Right renal cortex interstitium (tissue), 3 donors: Measurements from ENCODE around the gene HOXD4. TPM values are rescaled to one million over a fixed set of nuclear protein-coding genes. Genes with fewer than 3 reads are reported as not detected.

Experiments
- DNase-seq, 3 donors: peaks; one replicate each; pipeline ENCODE4 v3.0.0-alpha.2; 2013; ENCODE audit warnings: low read depth in 3 of 3, low spot score in 2 of 3
- polyA plus RNA-seq, 3 donors: library from polyadenylated mRNA; unstranded; fragments of 120-200 nt; gene quantifications; one replicate each; pipeline ENCODE4 v1.2.1, GENCODE V29; 2013; ENCODE audit not compliant: insufficient read length in 3 of 3

Gene HOXD4
- polyA plus RNA-seq: 10 to 100 TPM; 27.8 to 39.2 (median 38.0) TPM

DNA sequence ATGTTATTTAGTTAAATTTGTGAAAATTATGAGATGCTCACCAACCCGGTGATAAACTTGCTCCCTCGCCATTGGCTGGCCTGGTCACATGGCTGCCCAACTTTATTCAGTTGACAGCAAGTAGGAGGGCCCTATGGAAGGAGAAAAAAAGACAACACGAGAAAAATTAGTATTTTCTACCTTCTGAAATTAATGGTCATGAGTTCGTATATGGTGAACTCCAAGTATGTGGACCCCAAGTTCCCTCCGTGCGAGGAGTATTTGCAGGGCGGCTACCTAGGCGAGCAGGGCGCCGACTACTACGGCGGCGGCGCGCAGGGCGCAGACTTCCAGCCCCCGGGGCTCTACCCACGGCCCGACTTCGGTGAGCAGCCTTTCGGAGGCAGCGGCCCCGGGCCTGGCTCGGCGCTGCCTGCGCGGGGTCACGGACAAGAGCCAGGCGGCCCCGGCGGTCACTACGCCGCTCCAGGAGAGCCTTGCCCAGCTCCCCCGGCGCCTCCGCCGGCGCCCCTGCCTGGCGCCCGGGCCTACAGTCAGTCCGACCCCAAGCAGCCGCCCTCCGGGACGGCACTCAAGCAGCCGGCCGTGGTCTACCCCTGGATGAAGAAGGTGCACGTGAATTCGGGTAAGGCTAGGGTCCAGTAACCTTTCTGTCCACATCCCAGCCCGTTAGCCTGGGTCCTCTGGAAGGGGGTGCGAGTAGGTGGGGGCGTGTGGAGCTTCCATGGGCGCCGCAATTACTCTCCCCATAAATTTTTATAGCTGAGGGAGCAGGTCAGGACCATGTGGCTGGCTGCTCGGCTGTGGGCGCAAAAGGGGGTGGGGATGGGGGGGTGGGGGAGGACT is at the start of gene HOXD4:
Gene HOXD4, plus strand, starts transcription at position 109 of the 846 bp plus-strand sequence. Its CDS starts 84 bp downstream, at position 193.
- no peak for DNase-seq

DNA sequence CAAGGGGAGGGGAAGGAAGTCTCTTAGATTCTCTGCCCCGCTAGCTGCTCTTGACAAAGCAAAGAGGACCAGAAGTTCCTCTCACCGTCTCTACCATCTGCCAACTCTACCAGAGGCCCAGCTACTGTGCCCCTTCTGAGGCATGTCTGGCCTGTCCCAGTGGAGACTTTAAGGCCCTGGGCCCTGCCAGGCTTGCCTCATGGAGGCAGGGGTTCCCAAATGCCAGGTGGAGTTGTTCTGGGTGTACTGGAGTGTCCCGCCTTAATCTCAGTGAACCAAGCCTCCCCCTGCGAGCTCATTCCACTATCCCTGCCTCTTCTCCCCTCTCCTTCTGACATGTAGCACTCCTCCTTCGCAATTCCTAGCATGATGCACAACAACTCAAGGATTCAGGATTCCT is 49.5 kb upstream of the HOXD4 start:
- no peak for DNase-seq

DNA sequence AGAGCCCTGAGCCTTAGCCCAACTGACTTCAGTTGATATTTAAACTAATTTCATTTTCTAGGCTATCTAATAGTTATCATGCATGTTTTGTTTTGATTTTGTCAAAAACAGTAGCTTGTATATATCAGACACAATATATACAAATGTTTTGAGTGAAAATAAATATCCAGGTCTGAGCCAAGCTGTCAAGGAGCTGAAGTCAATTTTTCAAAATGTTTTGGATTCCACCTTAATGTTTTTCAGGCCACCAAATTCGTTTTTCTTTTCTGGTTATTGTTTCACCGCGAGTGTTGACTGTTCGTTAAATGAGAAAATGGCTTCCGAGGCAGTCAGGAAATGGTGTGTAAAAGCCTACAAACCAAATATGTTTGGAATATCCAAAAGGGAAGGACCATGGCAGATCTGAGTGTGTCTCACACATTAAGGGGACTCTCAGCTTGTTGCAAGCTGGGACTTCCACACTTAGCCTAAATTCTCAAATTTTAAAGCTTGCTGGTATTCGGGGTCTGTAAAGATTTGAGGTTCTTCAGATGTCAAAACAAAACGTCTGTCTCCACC is 49.0 kb upstream of the HOXD4 start:
- no peak for DNase-seq

DNA sequence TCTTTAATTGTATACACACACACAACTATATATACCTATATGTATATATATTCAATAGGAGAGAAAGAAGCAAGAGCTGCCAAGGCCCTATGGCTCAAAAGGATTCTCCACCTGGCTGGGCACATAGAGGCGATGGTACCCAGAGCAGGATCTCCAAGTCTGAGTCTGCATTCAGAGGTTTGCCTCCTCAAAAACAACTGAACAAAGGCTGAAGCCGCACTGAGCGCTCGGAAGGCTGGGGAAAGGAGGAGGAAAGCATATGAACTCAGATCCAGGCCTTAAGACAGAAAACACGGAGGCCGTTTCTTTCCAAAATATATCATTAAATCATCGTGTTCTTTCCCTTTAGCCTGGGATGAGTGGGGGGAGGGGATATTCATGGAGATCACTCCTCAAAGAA is 48.2 kb upstream of the HOXD4 start:
- DNase-seq: no peak

DNA sequence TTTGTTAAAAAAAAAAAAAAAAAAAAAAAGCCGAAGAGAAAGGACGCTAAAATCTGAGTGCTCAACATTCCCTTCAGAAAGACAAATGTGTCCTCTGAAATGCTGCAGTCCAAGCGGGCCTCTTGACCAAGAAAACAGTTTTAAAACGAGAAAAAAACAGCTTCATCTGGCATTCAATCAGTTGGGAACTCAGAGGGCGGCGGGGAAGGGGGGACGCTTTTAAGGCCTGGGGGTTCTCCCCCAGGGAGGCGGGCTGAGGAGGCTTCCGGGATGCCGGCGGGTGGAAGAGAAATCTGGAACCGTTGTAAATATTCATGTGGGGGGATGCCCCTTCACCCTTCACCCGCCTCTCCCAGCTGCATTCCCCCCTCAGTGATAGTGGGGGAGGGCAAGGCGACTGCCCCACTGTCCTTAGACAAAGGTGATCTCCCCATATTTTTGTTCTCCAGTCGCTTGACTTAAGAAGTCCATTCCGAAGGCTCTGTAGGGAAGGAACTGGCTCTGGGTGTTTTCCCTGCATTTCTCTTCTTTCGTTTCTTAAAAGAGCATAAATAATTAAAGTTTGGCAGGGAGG is 47.5 kb upstream of the HOXD4 start:
- DNase-seq: no peak

DNA sequence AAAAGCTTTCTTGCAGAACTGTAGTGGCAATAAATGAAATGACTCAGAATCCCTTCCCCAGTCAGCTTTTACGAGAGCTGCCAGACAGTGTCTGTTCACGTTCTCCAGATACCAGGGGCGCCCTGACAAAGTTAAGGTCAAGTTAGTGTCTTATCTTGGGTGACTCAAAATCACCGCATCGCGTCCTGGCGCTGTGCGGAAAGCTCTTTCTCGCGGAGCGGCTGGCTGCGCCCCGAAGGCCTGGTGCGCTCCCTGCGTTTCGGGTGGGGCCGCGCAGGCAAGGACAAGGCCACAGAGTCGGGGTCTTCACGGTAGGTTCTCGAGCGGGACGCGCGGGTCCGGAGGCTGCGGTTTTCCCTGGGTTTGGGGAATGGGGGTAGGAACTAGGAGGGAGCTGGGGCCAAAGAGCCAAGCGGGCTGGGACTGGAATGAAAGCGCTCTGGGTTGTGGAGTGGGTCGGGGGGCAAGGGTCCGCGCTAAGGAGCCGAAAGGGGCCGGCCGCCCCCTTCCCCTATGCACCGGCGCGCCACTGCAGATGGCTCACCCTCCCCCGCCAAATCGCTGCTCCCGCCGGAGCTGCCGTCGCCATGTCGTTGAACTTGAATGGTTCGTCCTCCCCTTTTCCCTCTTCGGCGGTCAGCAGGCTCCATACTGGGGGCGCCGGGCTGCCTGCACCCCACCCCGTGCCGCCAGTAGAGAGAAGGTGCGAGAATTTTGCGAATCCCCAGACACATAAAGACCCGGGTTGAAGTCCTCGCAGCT is 46.9 kb upstream of the HOXD4 start:
- no peak for DNase-seq

DNA sequence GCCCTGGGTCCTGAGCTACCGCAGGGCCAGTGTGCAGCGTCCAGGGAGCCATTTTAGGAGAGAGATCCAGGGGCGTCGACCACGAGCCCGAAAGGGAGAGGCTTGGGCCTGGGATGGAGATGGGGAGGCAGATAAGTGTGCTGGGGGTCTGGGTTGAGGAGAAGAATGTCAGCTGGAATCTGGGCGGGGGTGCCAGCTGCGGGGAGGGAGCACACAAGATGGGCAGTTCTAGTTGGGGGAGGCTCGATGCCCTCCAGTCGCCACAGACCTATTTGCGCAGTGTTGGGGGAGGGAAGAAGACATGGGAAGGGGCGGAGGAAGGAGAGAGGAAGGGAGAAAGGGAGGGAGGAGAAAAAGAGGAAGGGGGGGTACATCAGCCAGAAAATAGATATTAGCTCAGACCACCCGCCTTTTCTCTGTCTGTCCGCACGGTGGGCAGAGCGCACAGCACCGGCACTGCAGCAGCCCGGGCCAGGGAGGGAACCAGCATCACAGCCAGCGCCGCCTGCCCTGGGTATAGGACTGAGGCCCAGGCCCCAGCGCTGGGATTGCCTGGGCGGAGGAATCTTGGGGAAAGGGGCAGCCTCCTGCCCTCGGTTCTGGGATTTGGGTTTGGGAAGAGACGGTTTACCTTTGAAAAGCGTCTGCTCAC is 46.1 kb upstream of the HOXD4 start:
- DNase-seq: no peak

DNA sequence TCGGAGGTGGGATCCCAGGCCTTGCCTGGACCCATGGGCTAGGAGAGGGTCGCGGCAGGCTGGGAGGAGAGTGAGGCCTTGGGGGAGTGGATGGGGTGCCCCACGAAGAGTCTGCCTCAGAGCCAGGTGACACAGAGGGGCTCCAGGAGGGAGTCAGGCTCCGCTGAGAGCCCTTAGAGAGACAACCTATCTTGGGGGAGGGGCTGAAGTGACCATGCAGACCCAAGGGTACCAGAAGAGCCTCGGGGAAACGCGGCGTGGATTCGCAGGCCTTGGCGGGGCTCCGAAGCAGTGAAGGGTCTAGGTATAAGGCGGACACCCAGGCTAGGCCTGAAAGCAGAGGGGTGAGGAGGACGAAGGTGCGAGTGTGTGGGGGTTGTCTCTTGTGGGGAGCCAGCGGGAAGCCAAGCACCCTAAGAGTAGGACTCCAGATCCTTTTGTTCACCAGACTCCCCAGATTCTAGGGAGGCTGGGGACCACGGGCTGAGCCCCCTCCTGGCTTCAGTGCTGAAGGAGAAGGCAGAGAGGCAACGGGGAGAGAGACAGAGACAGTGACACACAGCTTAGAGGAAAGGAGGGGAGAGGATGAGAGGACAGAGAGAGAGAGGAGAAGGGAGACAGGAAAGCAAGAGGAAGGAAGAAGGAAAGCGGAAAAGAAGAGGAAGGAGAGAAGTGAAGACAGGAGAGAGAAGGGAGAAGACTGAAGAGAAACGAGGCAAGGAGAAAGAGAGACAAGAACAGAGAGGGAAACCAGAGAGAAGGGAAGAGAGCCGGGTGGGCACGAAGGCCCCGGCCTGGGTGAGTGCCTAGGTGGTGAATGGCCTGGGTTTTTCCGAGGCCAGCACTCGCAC is 45.4 kb upstream of the HOXD4 start:
- no peak for DNase-seq

DNA sequence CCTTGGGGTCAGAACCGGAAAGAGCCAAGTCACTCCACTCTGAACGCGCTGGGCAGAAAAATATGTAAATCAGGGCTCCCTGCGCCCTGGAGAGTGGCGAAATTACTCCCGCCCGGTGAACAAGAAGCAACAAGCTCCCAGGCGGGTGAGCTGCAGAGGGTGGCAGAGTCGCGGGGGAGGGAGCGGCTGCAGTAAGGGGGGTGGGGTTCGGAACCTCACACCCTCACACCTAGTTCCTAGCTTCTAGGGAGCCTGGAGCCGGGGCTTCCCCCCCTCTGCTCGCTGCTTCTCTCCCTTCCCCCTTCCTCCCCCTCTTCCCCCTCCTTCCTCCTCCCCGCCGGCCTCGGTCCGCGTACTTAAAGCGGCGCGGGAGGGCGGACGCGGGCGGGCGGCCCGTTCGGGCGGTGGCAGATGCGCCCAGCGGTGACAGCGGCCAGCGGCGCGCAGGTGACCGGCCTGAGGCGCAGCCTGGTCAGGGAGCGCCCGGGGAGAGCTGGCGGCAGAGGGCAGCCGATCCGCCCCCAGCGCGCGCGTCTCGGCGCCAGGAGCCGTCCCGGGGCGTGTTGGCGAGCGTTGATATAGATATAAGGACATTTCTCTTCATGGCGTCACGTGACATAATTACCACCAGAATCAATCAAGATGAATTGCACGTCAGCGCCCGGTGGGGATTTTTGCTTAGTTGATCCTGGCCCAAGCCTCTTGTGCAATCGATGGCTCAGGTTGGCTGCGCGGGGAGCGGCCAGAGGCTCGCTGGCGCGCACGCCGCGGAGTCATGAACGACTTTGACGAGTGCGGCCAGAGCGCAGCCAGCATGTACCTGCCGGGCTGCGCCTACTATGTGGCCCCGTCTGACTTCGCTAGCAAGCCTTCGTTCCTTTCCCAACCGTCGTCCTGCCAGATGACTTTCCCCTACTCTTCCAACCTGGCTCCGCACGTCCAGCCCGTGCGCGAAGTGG is 44.5 kb upstream of the HOXD4 start, which contains the start of gene HOXD11:
Gene HOXD11, plus strand, starts transcription at position 700 of the 959 bp plus-strand sequence. Its CDS starts 76 bp downstream, at position 776.
- DNase-seq: no peak

DNA sequence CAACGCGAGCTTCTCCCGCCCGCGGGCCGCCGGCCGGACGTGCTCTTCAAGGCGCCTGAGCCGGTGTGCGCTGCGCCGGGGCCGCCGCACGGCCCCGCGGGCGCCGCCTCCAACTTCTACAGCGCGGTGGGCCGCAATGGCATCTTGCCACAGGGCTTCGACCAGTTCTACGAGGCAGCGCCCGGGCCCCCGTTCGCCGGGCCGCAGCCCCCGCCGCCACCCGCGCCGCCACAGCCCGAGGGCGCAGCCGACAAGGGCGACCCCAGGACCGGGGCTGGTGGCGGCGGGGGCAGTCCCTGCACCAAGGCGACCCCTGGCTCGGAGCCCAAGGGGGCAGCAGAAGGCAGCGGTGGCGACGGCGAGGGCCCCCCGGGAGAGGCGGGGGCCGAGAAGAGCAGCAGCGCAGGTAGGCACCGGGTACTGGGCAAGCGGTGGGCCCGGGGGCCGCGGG is 43.6 kb upstream of the HOXD4 start:
- DNase-seq: no peak

DNA sequence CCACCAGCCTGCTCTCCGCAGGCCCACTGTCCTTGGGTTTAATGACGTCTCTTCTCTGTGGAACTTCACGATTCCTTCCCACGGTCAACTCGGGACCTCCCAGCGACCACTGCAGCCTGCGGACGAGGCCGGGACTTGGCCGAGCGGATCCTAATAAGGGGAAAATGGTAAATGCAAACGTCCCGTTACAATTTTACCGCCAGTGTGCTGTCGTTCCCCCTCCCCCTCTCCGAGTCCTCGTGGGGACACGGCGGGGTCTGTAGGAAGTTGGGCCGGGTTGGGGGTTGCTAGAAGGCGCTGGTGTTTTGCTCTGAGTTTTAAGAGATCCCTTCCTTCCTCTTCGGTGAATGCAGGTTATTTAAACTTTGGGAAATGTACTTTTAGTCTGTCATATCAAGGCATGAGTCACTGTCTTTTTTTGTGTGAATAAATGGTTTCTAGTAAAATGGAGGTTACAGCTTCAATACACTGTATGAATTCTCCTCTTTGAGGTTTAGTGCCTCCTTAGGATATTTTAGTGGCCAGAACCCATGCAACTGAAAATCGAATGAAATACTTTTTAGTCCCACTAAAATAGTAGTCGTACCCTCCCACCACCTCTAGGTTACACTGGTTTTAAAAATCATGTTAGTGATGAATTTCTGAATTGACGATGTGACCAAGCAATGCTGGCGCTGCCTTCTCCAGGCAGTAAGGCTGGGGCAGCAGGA is 42.0 kb upstream of the HOXD4 start:
- DNase-seq: no peak

DNA sequence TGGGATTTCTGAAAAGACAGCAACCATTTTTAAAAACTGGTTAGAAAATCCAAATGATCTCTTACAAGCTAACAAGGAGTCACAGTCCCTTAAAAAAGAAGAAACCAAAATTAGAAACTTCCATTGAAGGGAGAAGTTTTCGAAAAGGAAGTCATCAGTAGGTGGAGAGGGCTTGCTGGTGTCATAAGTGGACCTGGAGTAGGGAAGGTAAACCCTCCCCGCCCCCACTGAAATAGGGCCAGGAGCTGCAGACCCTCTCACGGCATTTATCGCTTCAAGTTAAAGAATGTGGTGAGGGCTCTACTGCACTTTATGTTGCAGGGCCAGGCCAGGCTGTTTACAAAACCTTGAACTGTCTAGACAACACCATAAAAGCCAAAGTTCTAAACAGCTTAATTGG is 41.4 kb upstream of the HOXD4 start:
- no peak for DNase-seq

DNA sequence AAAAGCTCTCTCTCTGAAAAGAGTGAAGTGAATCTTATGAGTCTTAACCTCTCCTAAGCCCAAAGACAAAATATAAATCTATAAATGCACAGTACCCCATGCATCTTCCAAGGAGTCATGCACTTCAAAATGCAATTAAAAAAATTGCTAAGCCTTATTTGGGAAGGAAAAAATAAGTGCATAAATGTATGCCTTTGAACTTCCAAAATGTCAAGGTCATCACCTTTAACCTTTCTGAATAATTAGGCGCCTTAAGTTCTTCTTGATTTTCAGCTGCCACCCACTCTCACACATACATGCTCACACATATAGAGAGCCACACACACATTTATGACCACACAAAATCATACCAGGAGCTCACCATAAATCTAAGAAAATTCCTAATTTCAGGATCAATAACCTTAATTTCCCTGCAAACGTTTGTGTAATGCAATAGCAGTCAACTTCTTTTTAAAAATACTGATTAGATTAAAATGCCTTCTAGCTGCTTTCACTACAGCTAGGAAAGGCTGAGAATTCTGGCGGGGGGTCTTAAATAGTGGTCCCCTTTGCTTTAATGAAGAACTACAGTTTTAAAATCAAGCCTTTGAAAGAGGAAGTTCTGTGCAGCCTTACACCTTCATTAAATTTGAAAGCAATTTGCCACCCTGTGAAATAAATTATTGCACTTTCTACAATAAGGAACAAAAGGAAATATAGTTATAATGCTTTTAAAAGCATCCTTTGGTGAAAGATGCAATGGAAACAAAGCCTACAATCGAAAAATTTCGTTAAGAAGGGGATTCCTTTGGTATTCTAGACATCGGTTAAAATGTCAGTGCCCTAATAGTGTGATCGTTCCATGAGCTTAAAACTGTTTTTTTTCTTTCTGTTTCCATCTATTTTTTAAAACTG is 40.7 kb upstream of the HOXD4 start:
- no peak for DNase-seq

DNA sequence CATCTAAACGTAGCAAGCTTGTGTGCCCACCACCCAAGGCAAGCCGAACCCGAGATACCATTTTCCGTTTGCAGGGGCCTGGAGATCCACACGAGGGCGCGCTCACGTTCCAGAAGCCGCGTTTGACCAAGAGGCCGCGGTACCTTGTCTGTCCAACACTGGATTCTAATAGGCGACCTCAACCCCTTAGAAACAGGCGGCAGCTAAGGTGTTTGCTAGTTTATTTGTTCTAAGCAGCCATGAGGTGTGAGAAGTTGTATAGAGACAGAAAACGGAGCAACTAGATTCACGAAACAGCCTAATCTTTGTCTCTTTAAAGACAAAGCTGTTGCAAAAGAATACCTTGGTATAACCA is 40.1 kb upstream of the HOXD4 start:
- no peak for DNase-seq

DNA sequence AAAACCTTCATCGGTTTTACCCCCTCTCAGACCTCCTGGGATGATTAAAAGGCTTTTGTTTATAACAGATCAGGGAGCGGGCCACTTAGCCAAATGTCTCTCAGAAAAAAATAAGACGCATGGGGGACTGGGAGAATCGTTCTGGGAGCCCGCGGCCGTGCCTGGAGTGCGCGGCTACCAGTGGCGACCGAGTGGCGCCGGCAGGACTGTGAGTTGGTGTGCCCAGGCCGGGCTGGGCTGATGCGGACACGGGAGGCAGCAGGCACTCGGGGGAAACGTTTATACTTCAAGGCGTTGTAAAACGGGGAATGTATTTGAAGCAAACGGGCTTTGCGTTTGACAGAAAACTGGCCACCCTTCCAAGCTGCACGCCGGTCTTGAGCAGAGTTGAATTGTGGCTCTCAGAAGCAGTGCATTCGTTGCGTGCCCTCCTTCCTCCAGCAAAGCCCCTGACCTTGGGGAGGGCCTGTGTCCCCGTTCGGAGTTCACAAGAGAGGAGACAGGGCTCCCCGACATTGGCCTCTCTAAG is 39.4 kb upstream of the HOXD4 start:
- no peak for DNase-seq
